ENCODE results near the gene GATA2.

The GATA2 gene

GRCh38 chr3:128518587-128519490 is 25.8 kb upstream of the GATA2 start:
- TF ChIP-seq TAF1 (IDR thresholded peaks at IDR 0.05; ENCODE audit: low read depth, low read length) (no peak), POLR2A (IDR thresholded peaks at IDR 0.05; ENCODE audit: low read depth, low read length) (no peak), POLR2AphosphoS5 (IDR thresholded peaks at IDR 0.05; ENCODE audit: low read depth, low read length) (no peak), POU2F2 (IDR thresholded peaks at IDR 0.05; ENCODE audit: low read depth, low read length) (no peak), SPI1 (IDR thresholded peaks at IDR 0.05; ENCODE audit: low read depth, low read length) (no peak), PAX5 (IDR thresholded peaks at IDR 0.05; ENCODE audit: insufficient read depth, low read length, severe bottlenecking) (no peak)

GRCh38 chr3:128517648-128518047 is 24.6 kb upstream of the GATA2 start:
- no peak for TF ChIP-seq POLR2AphosphoS5 (IDR thresholded peaks at IDR 0.05; ENCODE audit: low read depth, low read length)
- no peak for TF ChIP-seq PAX5 (IDR thresholded peaks at IDR 0.05; ENCODE audit: insufficient read depth, low read length, severe bottlenecking)
- no peak for TF ChIP-seq SPI1 (IDR thresholded peaks at IDR 0.05; ENCODE audit: low read depth, low read length)
- TF ChIP-seq TAF1 (IDR thresholded peaks at IDR 0.05; ENCODE audit: low read depth, low read length), result no peak
- no peak for TF ChIP-seq POLR2A (IDR thresholded peaks at IDR 0.05; ENCODE audit: low read depth, low read length)
- TF ChIP-seq POU2F2 (IDR thresholded peaks at IDR 0.05; ENCODE audit: low read depth, low read length), result no peak
- no peak for FAIRE-seq

More at GRCh38 chr3:128518587-128519490, 25.8 kb upstream of the GATA2 start:
- FAIRE-seq (no peak), DNase-seq (ENCODE audit: insufficient read length, low spot score) (no peak)

GRCh38 chr3:128515967-128516366 is 23.0 kb upstream of the GATA2 start:
- TF ChIP-seq POLR2A (IDR thresholded peaks at IDR 0.05; ENCODE audit: low read depth, low read length) (no peak), POU2F2 (IDR thresholded peaks at IDR 0.05; ENCODE audit: low read depth, low read length) (no peak), SPI1 (IDR thresholded peaks at IDR 0.05; ENCODE audit: low read depth, low read length) (no peak), TAF1 (IDR thresholded peaks at IDR 0.05; ENCODE audit: low read depth, low read length) (no peak), PAX5 (IDR thresholded peaks at IDR 0.05; ENCODE audit: insufficient read depth, low read length, severe bottlenecking) (no peak), POLR2AphosphoS5 (IDR thresholded peaks at IDR 0.05; ENCODE audit: low read depth, low read length) (no peak)
- DNase-seq (ENCODE audit: insufficient read length, low spot score), result no peak
- no peak for FAIRE-seq

More at GRCh38 chr3:128517648-128518047, 24.6 kb upstream of the GATA2 start:
- DNase-seq (ENCODE audit: insufficient read length, low spot score), result no peak

- no peak for DNase-seq (ENCODE audit: insufficient read length, low spot score)
- no peak for TF ChIP-seq SPI1 (IDR thresholded peaks at IDR 0.05; ENCODE audit: low read depth, low read length)
- TF ChIP-seq PAX5 (IDR thresholded peaks at IDR 0.05; ENCODE audit: insufficient read depth, low read length, severe bottlenecking), result no peak
- TF ChIP-seq POLR2AphosphoS5 (IDR thresholded peaks at IDR 0.05; ENCODE audit: low read depth, low read length), result no peak
- no peak for TF ChIP-seq POU2F2 (IDR thresholded peaks at IDR 0.05; ENCODE audit: low read depth, low read length)
- no peak for TF ChIP-seq TAF1 (IDR thresholded peaks at IDR 0.05; ENCODE audit: low read depth, low read length)
- FAIRE-seq, result no peak
Measured at GRCh38 chr3:128508852-128509251, 15.9 kb upstream of the GATA2 start.

- DNase-seq (ENCODE audit: insufficient read length, low spot score) (no peak), FAIRE-seq (no peak)
- TF ChIP-seq POU2F2 (IDR thresholded peaks at IDR 0.05; ENCODE audit: low read depth, low read length) (no peak), TAF1 (IDR thresholded peaks at IDR 0.05; ENCODE audit: low read depth, low read length) (no peak), POLR2A (IDR thresholded peaks at IDR 0.05; ENCODE audit: low read depth, low read length) (no peak), PAX5 (IDR thresholded peaks at IDR 0.05; ENCODE audit: insufficient read depth, low read length, severe bottlenecking) (no peak), SPI1 (IDR thresholded peaks at IDR 0.05; ENCODE audit: low read depth, low read length) (no peak)
Measured at GRCh38 chr3:128506754-128507153, 13.8 kb upstream of the GATA2 start.

- DNase-seq (ENCODE audit: insufficient read length, low spot score) (no peak), FAIRE-seq (no peak)
Measured at GRCh38 chr3:128505771-128506170, 12.8 kb upstream of the GATA2 start.

GRCh38 chr3:128504963-128505730 is 12.1 kb upstream of the GATA2 start:
- no peak for FAIRE-seq

More at GRCh38 chr3:128505771-128506170, 12.8 kb upstream of the GATA2 start:
- TF ChIP-seq POU2F2 (IDR thresholded peaks at IDR 0.05; ENCODE audit: low read depth, low read length) (no peak), POLR2AphosphoS5 (IDR thresholded peaks at IDR 0.05; ENCODE audit: low read depth, low read length) (no peak), PAX5 (IDR thresholded peaks at IDR 0.05; ENCODE audit: insufficient read depth, low read length, severe bottlenecking) (no peak), SPI1 (IDR thresholded peaks at IDR 0.05; ENCODE audit: low read depth, low read length) (no peak)

GRCh38 chr3:128504533-128504915 is 11.5 kb upstream of the GATA2 start:
- no peak for TF ChIP-seq POU2F2 (IDR thresholded peaks at IDR 0.05; ENCODE audit: low read depth, low read length)
- no peak for TF ChIP-seq POLR2A (IDR thresholded peaks at IDR 0.05; ENCODE audit: low read depth, low read length)
- no peak for TF ChIP-seq SPI1 (IDR thresholded peaks at IDR 0.05; ENCODE audit: low read depth, low read length)
- TF ChIP-seq POLR2AphosphoS5 (IDR thresholded peaks at IDR 0.05; ENCODE audit: low read depth, low read length), result no peak
- TF ChIP-seq TAF1 (IDR thresholded peaks at IDR 0.05; ENCODE audit: low read depth, low read length), result no peak
- no peak for TF ChIP-seq PAX5 (IDR thresholded peaks at IDR 0.05; ENCODE audit: insufficient read depth, low read length, severe bottlenecking)
- no peak for FAIRE-seq
- DNase-seq (ENCODE audit: insufficient read length, low spot score), result no peak

More at GRCh38 chr3:128504963-128505730, 12.1 kb upstream of the GATA2 start:
- TF ChIP-seq SPI1 (IDR thresholded peaks at IDR 0.05; ENCODE audit: low read depth, low read length) (no peak), PAX5 (IDR thresholded peaks at IDR 0.05; ENCODE audit: insufficient read depth, low read length, severe bottlenecking) (no peak), POLR2AphosphoS5 (IDR thresholded peaks at IDR 0.05; ENCODE audit: low read depth, low read length) (no peak), POU2F2 (IDR thresholded peaks at IDR 0.05; ENCODE audit: low read depth, low read length) (no peak), TAF1 (IDR thresholded peaks at IDR 0.05; ENCODE audit: low read depth, low read length) (no peak), POLR2A (IDR thresholded peaks at IDR 0.05; ENCODE audit: low read depth, low read length) (no peak)
- no peak for DNase-seq (ENCODE audit: insufficient read length, low spot score)

Data from GM12891 (cell line).